ENCODE results near the gene EPB41L4A. TPM values are rescaled to one million over a fixed set of nuclear protein-coding genes. Genes with fewer than 3 reads are reported as not detected.

The EPB41L4A gene
- total RNA-seq, 1 donor from 2014 or later: 11.1 TPM

DNA sequence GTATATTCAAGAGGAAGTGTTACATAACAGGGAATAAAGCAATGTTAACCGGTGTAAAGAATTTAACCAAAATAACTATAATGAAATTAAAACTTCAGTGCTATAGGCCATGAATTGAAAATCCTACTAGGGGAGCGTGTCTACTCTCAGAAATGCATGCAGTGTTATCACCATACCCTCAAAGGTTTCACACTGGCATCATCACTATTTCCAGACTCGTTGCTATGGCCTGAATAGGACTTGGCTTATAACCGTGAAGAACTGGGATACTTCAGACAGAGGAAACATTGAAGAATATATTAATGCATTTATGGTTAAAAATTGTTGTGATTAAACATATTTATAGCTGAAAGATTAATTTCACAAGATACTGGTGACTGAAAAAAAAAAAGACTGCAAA is 154.9 kb downstream of the EPB41L4A start:
- H4K20me1 ChIP-seq (ENCODE audit: insufficient read depth, low read length): no peaks in the 10 kb centered on the region
- H3K4me2 ChIP-seq (ENCODE audit: low read length): no peak overlapping the region
- DNase-seq (ENCODE audit: low read depth): no peak
- no peaks in the 10 kb centered on the region for H3K4me1 ChIP-seq (ENCODE audit: insufficient read depth, low read length)
- no peak overlapping the region for H3K4me3 ChIP-seq (ENCODE audit: insufficient read depth, low read depth, low read length)
- FAIRE-seq: no peak
- H3K27ac ChIP-seq (ENCODE audit: low read depth, low read length): no peak overlapping the region
- Mint-ChIP-seq H3K4me3 (ENCODE audit: unreplicated experiment) (no peak overlapping the region), H3K27me3 (ENCODE audit: low read depth, unreplicated experiment) (no peaks in the 10 kb centered on the region), H3K4me1 (ENCODE audit: low read depth, unreplicated experiment) (no peaks in the 10 kb centered on the region), H3K27ac (ENCODE audit: unreplicated experiment) (no peak overlapping the region), H3K36me3 (ENCODE audit: low read depth, unreplicated experiment) (peaks cover 2% of the 10 kb centered on the region), H3K9me3 (ENCODE audit: unreplicated experiment) (no peaks in the 10 kb centered on the region)
- H3K79me2 ChIP-seq (ENCODE audit: insufficient read depth, low read length): no peaks in the 10 kb centered on the region
- no peaks in the 10 kb centered on the region for H3K9me3 ChIP-seq (ENCODE audit: insufficient read depth, low read depth, low read length)
- TF ChIP-seq CTCF (IDR thresholded peaks at IDR 0.05; ENCODE audit: insufficient read depth, low read depth, low read length) (no peak), EZH2 (IDR thresholded peaks at IDR 0.05; ENCODE audit: insufficient read depth, low read length) (no peak)
- H3K36me3 ChIP-seq (ENCODE audit: insufficient read depth, low read length): no peaks in the 10 kb centered on the region
- no peak overlapping the region for H2AFZ ChIP-seq (ENCODE audit: low read depth, low read length)
- H3K27me3 ChIP-seq (ENCODE audit: insufficient read depth, low read length): no peaks in the 10 kb centered on the region
- no peak overlapping the region for H3K9ac ChIP-seq (ENCODE audit: low read length)

DNA sequence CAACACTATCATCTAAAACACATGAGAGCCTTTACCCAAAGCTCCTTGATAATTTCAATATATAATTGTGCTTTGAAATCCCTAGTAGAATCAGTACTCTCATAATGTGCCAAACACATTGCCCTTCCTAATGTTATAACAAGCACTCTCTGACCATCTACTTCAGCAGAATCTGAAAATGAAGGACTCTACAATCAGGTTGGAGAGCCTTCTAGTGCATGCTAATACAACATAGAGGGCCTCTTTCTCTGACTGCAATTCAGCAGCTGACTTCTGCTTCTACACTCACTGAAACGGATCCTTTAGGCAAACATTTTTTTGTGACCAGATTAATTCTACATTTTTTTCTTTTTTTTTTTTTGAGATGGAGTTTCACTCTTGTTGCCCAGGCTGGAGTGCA is 155.6 kb downstream of the EPB41L4A start:
- no peak for FAIRE-seq

More for the DNA sequence above, 155.6 kb downstream of the EPB41L4A start:
- no peaks in the 10 kb centered on the region for H3K9me3 ChIP-seq (ENCODE audit: insufficient read depth, low read depth, low read length)
- Mint-ChIP-seq H3K27me3 (ENCODE audit: low read depth, unreplicated experiment) (no peaks in the 10 kb centered on the region), H3K9me3 (ENCODE audit: unreplicated experiment) (no peaks in the 10 kb centered on the region), H3K4me3 (ENCODE audit: unreplicated experiment) (no peak overlapping the region), H3K36me3 (ENCODE audit: low read depth, unreplicated experiment) (peaks cover 2% of the 10 kb centered on the region), H3K27ac (ENCODE audit: unreplicated experiment) (no peak overlapping the region), H3K4me1 (ENCODE audit: low read depth, unreplicated experiment) (no peaks in the 10 kb centered on the region)
- no peak overlapping the region for H3K4me2 ChIP-seq (ENCODE audit: low read length)
- H3K36me3 ChIP-seq (ENCODE audit: insufficient read depth, low read length): no peaks in the 10 kb centered on the region
- no peaks in the 10 kb centered on the region for H3K27me3 ChIP-seq (ENCODE audit: insufficient read depth, low read length)
- H3K79me2 ChIP-seq (ENCODE audit: insufficient read depth, low read length): no peaks in the 10 kb centered on the region
- H3K9ac ChIP-seq (ENCODE audit: low read length): no peak overlapping the region
- H3K4me1 ChIP-seq (ENCODE audit: insufficient read depth, low read length): no peaks in the 10 kb centered on the region
- no peak overlapping the region for H2AFZ ChIP-seq (ENCODE audit: low read depth, low read length)
- no peak overlapping the region for H3K4me3 ChIP-seq (ENCODE audit: insufficient read depth, low read depth, low read length)
- DNase-seq (ENCODE audit: low read depth): no peak
- H3K27ac ChIP-seq (ENCODE audit: low read depth, low read length): no peak overlapping the region
- no peaks in the 10 kb centered on the region for H4K20me1 ChIP-seq (ENCODE audit: insufficient read depth, low read length)
- TF ChIP-seq EZH2 (IDR thresholded peaks at IDR 0.05; ENCODE audit: insufficient read depth, low read length) (no peak), CTCF (IDR thresholded peaks at IDR 0.05; ENCODE audit: insufficient read depth, low read depth, low read length) (no peak)
